ENCODE results near the gene STK39.

DNA sequence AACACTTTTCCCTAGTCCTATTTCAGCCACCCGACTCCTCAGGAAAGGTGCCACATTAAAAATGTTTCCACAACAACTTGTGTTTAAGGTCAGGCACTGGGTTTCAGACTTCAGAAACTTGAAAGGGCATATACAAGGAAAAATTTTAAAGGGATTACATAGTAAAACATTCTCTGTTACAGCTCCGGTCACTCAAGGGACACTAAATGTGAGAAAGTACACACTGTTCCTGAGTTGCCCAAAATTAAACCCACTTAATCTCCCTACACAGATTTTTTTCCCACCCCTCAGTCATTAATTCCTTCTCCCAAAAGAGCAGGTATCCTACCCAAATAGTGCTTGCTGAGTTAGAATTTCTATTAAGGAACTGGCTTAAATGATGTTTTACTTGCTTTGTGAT is 14.2 kb downstream of the STK39 start:
- TF ChIP-seq POLR2A (IDR thresholded peaks at IDR 0.05), result no peak
- TF ChIP-seq CTCF (IDR thresholded peaks at IDR 0.05), result no peak
